Right lobe of liver (tissue), 6 donors: Measurements from ENCODE around the gene CREB3. TPM values are rescaled to one million over a fixed set of nuclear protein-coding genes. Genes with fewer than 3 reads are reported as not detected.

Source experiments
- ATAC-seq, 4 donors: fragments of 200-7000 bp; cut with Tn5 transposase; one replicate each; pipeline ENCODE4 v1.9.1; 2020; ENCODE audit warnings: mild to moderate bottlenecking in 4 of 4, moderate library complexity in 4 of 4
- DNase-seq, 3 donors: peaks; one replicate each; pipeline ENCODE4 v3.0.0-alpha.2; 2020
- H3K27ac ChIP-seq, 3 donors: fragments of 200-600 bp; one replicate each; pipeline ENCODE4 v1.8.0; 2022
- H3K27me3 ChIP-seq, 2 donors: fragments of 200-600 bp; one replicate each; pipeline ENCODE4 v1.8.0; 2022
- H3K36me3 ChIP-seq, 4 donors: fragments of 200-600 bp; sonication (generic) in 1 of 4; one replicate each; pipeline versions ENCODE4 v1.5.1 to v1.8.0; 2017 to 2022; ENCODE audit warnings: control low read depth in 1 of 4
- H3K4me1 ChIP-seq, 4 donors: fragments of 200-600 bp; sonication (generic) in 1 of 4; one replicate each; pipeline versions ENCODE4 v1.5.1 to v1.8.0; 2017 to 2022; ENCODE audit warnings: control low read depth in 1 of 4
- H3K4me3 ChIP-seq, 3 donors: fragments of 200-600 bp; one replicate each; pipeline ENCODE4 v1.8.0; 2022
- H3K9me3 ChIP-seq, 4 donors: fragments of 200-600 bp; sonication (generic) in 1 of 4; one replicate each; pipeline versions ENCODE4 v1.5.1 to v1.8.0; 2017 to 2022; ENCODE audit warnings: control low read depth in 1 of 4
- CTCF ChIP-seq, 4 donors: fragments of 200-600 bp in 3 of 4; fragments of 450-650 bp in 1 of 4; IDR thresholded peaks; one replicate each; pipeline versions ENCODE4 v1.5.1 to v1.8.0; 2016 to 2022; ENCODE audit warnings: antibody characterized with exemption in 4 of 4, mild to moderate bottlenecking in 2 of 4
- POLR2A ChIP-seq: fragments of 450-650 bp; IDR thresholded peaks from one replicate; pipeline ENCODE4 v1.6.1; 2017; ENCODE audit warnings: antibody characterized with exemption, mild to moderate bottlenecking
- WGBS: methylation state at CpG from one replicate; pipeline ENCODE4 v1.1.6; 2018; ENCODE audit warnings: low coverage, low lambda C conversion rate; ENCODE audit not compliant: insufficient coverage; ENCODE audit errors: missing lambda C conversion rate; 5-methylcytosine and 5-hydroxymethylcytosine counted together
- intact Hi-C, 2 donors: fragments of 100-400 bp; cut with DNase I; formaldehyde crosslinking; loops; one replicate each; pipeline versions ENCODE4 v1.11.2 to v1.14.1; 2022
- total RNA-seq, 6 experiments: library from RNA; depleted of rRNA in 2 of 6; stranded (reverse); fragments of >200 nt in 2 of 6; fragmentation: NEBNext Ultra II Directional in 3 of 6; extraction: Animal tissue kit (Norgen Biotek cat#: 25700) in 3 of 6; gene quantifications; one replicate each; pipeline versions ENCODE4 v1.1.0 to v1.2.4, GENCODE V29; 2016 to 2023
- donor health status: DM: no; HTN: yes; CAD: no.
- donor health status: DM: no; HTN: no; CAD: no.
- donor health status: DM: no; HTN: no; CAD: no.
- donor health status: DM: no; HTN: yes; CAD: no.
- donor health status: DM: no; HTN: yes; CAD: no.

The CREB3 gene
- total RNA-seq, 6 experiments from 2014 or later: 12.1 to 35.2 (median 17.8) TPM

- intact Hi-C loops: no loop called here
- DNase-seq (no peak), ATAC-seq (peak; percentile 50 to 79 (median 70))
- Histone ChIP-seq H3K27ac (peak overlapping the region in 1 of 3 donors; percentile 16), H3K4me1 (peaks cover 0 to 29% (median 12%) of the 10 kb centered on the region in 4 donors), H3K27me3 (no peaks in the 10 kb centered on the region), H3K9me3 (no peaks in the 10 kb centered on the region), H3K36me3 (no peaks in the 10 kb centered on the region), H3K4me3 (no peak overlapping the region)
- TF ChIP-seq POLR2A (no peak), CTCF (IDR thresholded peaks at IDR 0.05) (no peak)
- 51% methylated on average over 7 of the region's 7 CpGs for WGBS
These were observed 42.6 kb downstream of the CREB3 start for GRCh38 chr9:35774907-35775635.

GRCh38 chr9:35776018-35776417 is 43.6 kb downstream of the CREB3 start:
- DNase-seq (no peak), ATAC-seq (no peak)
- intact Hi-C loops: no loop called here
- WGBS: 83% methylated on average over 4 of the region's 4 CpGs
- TF ChIP-seq POLR2A: no peak
- no peak for TF ChIP-seq CTCF (IDR thresholded peaks at IDR 0.05)
- Histone ChIP-seq H3K27me3 (no peaks in the 10 kb centered on the region), H3K27ac (no peak overlapping the region), H3K36me3 (no peaks in the 10 kb centered on the region), H3K4me3 (no peak overlapping the region), H3K9me3 (no peaks in the 10 kb centered on the region), H3K4me1 (peaks cover 0 to 23% (median 8%) of the 10 kb centered on the region in 4 donors)

GRCh38 chr9:35778496-35778895 is 46.0 kb downstream of the CREB3 start:
- Histone ChIP-seq H3K27ac (no peak overlapping the region), H3K4me3 (no peak overlapping the region), H3K4me1 (peaks cover 0 to 14% (median 0%) of the 10 kb centered on the region in 4 donors), H3K36me3 (no peaks in the 10 kb centered on the region), H3K9me3 (no peaks in the 10 kb centered on the region), H3K27me3 (no peaks in the 10 kb centered on the region)
- no peak for DNase-seq
- 86% methylated on average over 3 of the region's 3 CpGs for WGBS
- ATAC-seq: no peak
- TF ChIP-seq CTCF (IDR thresholded peaks at IDR 0.05) (no peak), POLR2A (no peak)
- intact Hi-C loops: no loop called here

GRCh38 chr9:35781066-35781465 is 48.6 kb downstream of the CREB3 start:
- Histone ChIP-seq H3K27ac (no peak overlapping the region), H3K4me1 (no peaks in the 10 kb centered on the region), H3K9me3 (no peaks in the 10 kb centered on the region), H3K4me3 (no peak overlapping the region), H3K27me3 (no peaks in the 10 kb centered on the region), H3K36me3 (no peaks in the 10 kb centered on the region)
- TF ChIP-seq POLR2A: no peak
- TF ChIP-seq CTCF (IDR thresholded peaks at IDR 0.05): no peak
- no peak for DNase-seq
- no peak for ATAC-seq
- 71% methylated on average over 2 of the region's 2 CpGs for WGBS
- intact Hi-C loops: no loop called here
